SU-DHL-6 (cell line): ENCODE results near the gene TAF13.

Source experiments
- CTCF ChIP-seq: fragments of 200-600 bp; sonication (generic); IDR thresholded peaks from one replicate; pipeline ENCODE4 v1.5.1; 2017; ENCODE audit warnings: antibody characterized with exemption, mild to moderate bottlenecking, low read length, moderate library complexity; ENCODE audit not compliant: insufficient read depth, poor library complexity, severe bottlenecking
- EZH2phosphoT487 ChIP-seq: fragments of 200-600 bp; sonication (generic), shearing (Covaris generic); conservative IDR thresholded peaks from 2 replicates; pipeline ENCODE4 v1.6.1; 2018; ENCODE audit warnings: mild to moderate bottlenecking, antibody characterized with exemption, low read length, moderate library complexity, mixed read lengths

- TF ChIP-seq CTCF (no peak), EZH2phosphoT487 (no peak)
Measured at GRCh38 chr1:109083923-109084322, 8.1 kb upstream of the TAF13 start.
